Stimulated activated CD8-positive, alpha-beta memory T cell treated with anti-CD3 and anti-CD28 coated beads, Interleukin-7, amount 100 ng/mL, for 4 hours (primary cell): ENCODE measurements around the gene FRS2.

Source experiments
- DNase-seq, 2 donors: peaks; one replicate each; pipeline ENCODE4 v3.0.0-alpha.2; 2020; ENCODE audit warnings: low read depth in 2 of 2

FRS2 gene

GRCh38 chr12:69627501-69627900 is 157.3 kb downstream of the FRS2 start:
- DNase-seq: no peak
